H1 (cell line): Measurements from ENCODE around the gene NLN. TPM values are rescaled to one million over a fixed set of nuclear protein-coding genes. Genes with fewer than 3 reads are reported as not detected.

Experiments used
- CTCF ChIA-PET: fragments of 300-600 bp; sonication (Branson Sonifier 250); formaldehyde crosslinking; loops from one replicate; lab custom pipeline; 2021; ENCODE audit not compliant: partially characterized antibody; lab: Charles Lee
- POLR2A ChIA-PET: fragments of 300-600 bp; sonication (Branson Sonifier 250); formaldehyde crosslinking; loops from one replicate; lab custom pipeline; 2021; ENCODE audit warnings: inconsistent platforms; ENCODE audit not compliant: partially characterized antibody; lab: Charles Lee
- DNase-seq, 2 experiments: peaks; one replicate each; pipeline versions ENCODE4 v3.0.0 to v3.0.0-alpha.2; 2010 to 2022; ENCODE audit warnings: low spot score in 2 of 2, low read depth in 1 of 2, mixed read lengths in 1 of 2
- FAIRE-seq: peaks from 2 replicates; lab custom pipeline; 2011; peaks lifted over from hg19 to GRCh38; lab: Jason Lieb, UNC
- H2AFZ ChIP-seq: 2 replicates; pipeline ENCODE4 v1.8.1; 2012; ENCODE audit warnings: low read length, inconsistent platforms
- H2AK5ac ChIP-seq: 2 replicates; pipeline ENCODE4 v1.6.1; 2013; ENCODE audit warnings: low read depth, low read length
- H2BK120ac ChIP-seq: replicated peaks from 2 replicates; pipeline ENCODE3; 2013; ENCODE audit warnings: low read depth, low read length, inconsistent platforms
- H2BK12ac ChIP-seq: 2 replicates; pipeline ENCODE4 v1.6.1; 2013; ENCODE audit warnings: low read depth, low read length
- H2BK15ac ChIP-seq: 2 replicates; pipeline ENCODE4 v1.6.1; 2013; ENCODE audit warnings: low read length
- H2BK20ac ChIP-seq: 2 replicates; pipeline ENCODE4 v1.6.1; 2013; ENCODE audit warnings: low read length
- H2BK5ac ChIP-seq: 2 replicates; pipeline ENCODE4 v1.6.1; 2013; ENCODE audit warnings: low read depth, low read length
- H3K14ac ChIP-seq: 2 replicates; pipeline ENCODE4 v1.6.1; 2013; ENCODE audit warnings: inconsistent platforms; ENCODE audit not compliant: insufficient read length
- H3K18ac ChIP-seq: 2 replicates; pipeline ENCODE4 v1.6.1; 2013; ENCODE audit warnings: low read length; ENCODE audit errors: extremely low read depth
- H3K23ac ChIP-seq: 2 replicates; pipeline ENCODE4 v1.6.1; 2013; ENCODE audit warnings: inconsistent platforms; ENCODE audit not compliant: insufficient read length
- H3K23me2 ChIP-seq: 2 replicates; pipeline ENCODE4 v1.6.1; 2013; ENCODE audit warnings: low read depth, low read length
- H3K27ac ChIP-seq: 2 replicates; pipeline ENCODE4 v1.6.1; 2011; ENCODE audit warnings: low read depth, low read length, inconsistent platforms
- H3K27me3 ChIP-seq, 4 experiments: replicated peaks in 1 of 4; 1 replicate in 1 of 4; 2 replicates in 3 of 4; pipeline versions ENCODE4 v1.6.1 to v1.8.1; 2011 to 2013; ENCODE audit warnings: low read length in 3 of 4, mild to moderate bottlenecking in 3 of 4, inconsistent platforms in 2 of 4, mixed read lengths in 2 of 4, moderate library complexity in 1 of 4; ENCODE audit not compliant: control insufficient read depth in 3 of 4, insufficient read depth in 3 of 4; ENCODE audit errors: extremely low read depth in 1 of 4
- H3K36me3 ChIP-seq, 4 experiments: 2 replicates each; pipeline versions ENCODE4 v1.6.1 to v1.8.1; 2011 to 2013; ENCODE audit warnings: mild to moderate bottlenecking in 4 of 4, low read length in 3 of 4, moderate library complexity in 2 of 4, control low read depth in 1 of 4, inconsistent platforms in 1 of 4; ENCODE audit not compliant: insufficient read depth in 4 of 4, control insufficient read depth in 2 of 4
- H3K4ac ChIP-seq: replicated peaks from 2 replicates; pipeline ENCODE3; 2013; ENCODE audit warnings: low read length, low read depth, mixed read lengths, inconsistent platforms; ENCODE audit not compliant: insufficient read length
- H3K4me1 ChIP-seq, 4 experiments: replicated peaks in 1 of 4; 1 replicate in 1 of 4; 2 replicates in 3 of 4; pipeline versions ENCODE4 v1.6.1 to v1.8.1; 2011 to 2013; ENCODE audit warnings: low read length in 3 of 4, inconsistent platforms in 2 of 4, mixed read lengths in 1 of 4; ENCODE audit not compliant: insufficient read depth in 4 of 4, control insufficient read depth in 3 of 4
- H3K4me2 ChIP-seq, 2 experiments: 2 replicates each; pipeline versions ENCODE4 v1.6.1 to v1.8.1; 2011 to 2013; ENCODE audit warnings: low read depth in 2 of 2, low read length in 2 of 2, control low read depth in 1 of 2, inconsistent platforms in 1 of 2, mild to moderate bottlenecking in 1 of 2; ENCODE audit not compliant: insufficient read depth in 1 of 2
- H3K4me3 ChIP-seq, 4 experiments: fragments of 200-600, 300-600 bp in 1 of 4; sonication (generic), shearing (Covaris generic), sonication (Bioruptor Twin) in 1 of 4; 2 replicates each; pipeline versions ENCODE4 v1.5.1 to v1.8.1; 2011 to 2016; ENCODE audit warnings: low read length in 4 of 4, low read depth in 3 of 4, control low read depth in 2 of 4, inconsistent platforms in 2 of 4, mild to moderate bottlenecking in 2 of 4, mixed read lengths in 1 of 4, moderate library complexity in 1 of 4; ENCODE audit not compliant: insufficient read depth in 2 of 4; ENCODE audit errors: extremely low read depth in 1 of 4
- H3K56ac ChIP-seq: replicated peaks from 2 replicates; pipeline ENCODE3; 2013; ENCODE audit warnings: low read depth, mild to moderate bottlenecking, mixed read lengths, low read length, inconsistent platforms; ENCODE audit not compliant: insufficient read length
- H3K79me1 ChIP-seq: 2 replicates; pipeline ENCODE4 v1.6.1; 2013; ENCODE audit warnings: low read depth, low read length, control low read depth
- H3K79me2 ChIP-seq, 2 experiments: 2 replicates each; pipeline versions ENCODE4 v1.6.1 to v1.8.1; 2012 to 2013; ENCODE audit warnings: low read length in 2 of 2, mild to moderate bottlenecking in 2 of 2, inconsistent platforms in 1 of 2; ENCODE audit not compliant: insufficient read depth in 2 of 2, control insufficient read depth in 1 of 2
- H3K9ac ChIP-seq, 4 experiments: replicated peaks in 1 of 4; 1 replicate in 1 of 4; 2 replicates in 3 of 4; pipeline versions ENCODE4 v1.6.1 to v1.8.1; 2011 to 2013; ENCODE audit warnings: low read depth in 3 of 4, low read length in 3 of 4, control low read depth in 2 of 4, mild to moderate bottlenecking in 2 of 4, moderate library complexity in 2 of 4, inconsistent platforms in 1 of 4; ENCODE audit errors: extremely low read depth in 1 of 4
- H3K9me3 ChIP-seq, 2 experiments: 2 replicates each; pipeline versions ENCODE4 v1.6.1 to v1.8.1; 2012 to 2013; ENCODE audit warnings: mild to moderate bottlenecking in 2 of 2, moderate library complexity in 2 of 2, control low read depth in 1 of 2, inconsistent platforms in 1 of 2, low read depth in 1 of 2, low read length in 1 of 2, mixed read lengths in 1 of 2; ENCODE audit not compliant: insufficient read depth in 2 of 2
- H4K20me1 ChIP-seq, 2 experiments: replicated peaks in 1 of 2; 2 replicates each; pipeline versions ENCODE3 to v1.8.1; 2011 to 2013; ENCODE audit warnings: inconsistent platforms in 2 of 2, low read length in 2 of 2, mild to moderate bottlenecking in 1 of 2; ENCODE audit not compliant: insufficient read depth in 2 of 2, control insufficient read depth in 1 of 2
- H4K5ac ChIP-seq: 2 replicates; pipeline ENCODE4 v1.6.1; 2013; ENCODE audit warnings: low read length, low read depth, mixed read lengths, inconsistent platforms; ENCODE audit not compliant: insufficient read length
- H4K8ac ChIP-seq: 2 replicates; pipeline ENCODE4 v1.8.0; 2013; ENCODE audit warnings: mild to moderate bottlenecking, moderate library complexity, low read length, inconsistent platforms; ENCODE audit not compliant: insufficient read depth; ENCODE audit errors: extremely low read depth
- H4K91ac ChIP-seq: replicated peaks from 2 replicates; pipeline ENCODE3; 2013; ENCODE audit warnings: low read length, mixed read lengths, inconsistent platforms; ENCODE audit not compliant: insufficient read length
- ATF2 ChIP-seq: IDR thresholded peaks from 2 replicates; pipeline ENCODE4 v1.6.1; 2012; ENCODE audit warnings: low read length, inconsistent platforms
- ATF3 ChIP-seq: IDR thresholded peaks from 2 replicates; pipeline ENCODE4 v1.6.1; 2011; ENCODE audit warnings: low read depth, mild to moderate bottlenecking, low read length; ENCODE audit not compliant: insufficient read depth
- CBX5 ChIP-seq: fragments of 300-800, 300-1000 bp; sonication (generic); IDR thresholded peaks from 2 replicates; pipeline ENCODE4 v1.7.1; 2016; ENCODE audit warnings: antibody characterized with exemption, low read length, low read depth
- HDAC6 ChIP-seq: IDR thresholded peaks from one replicate; pipeline ENCODE4 v1.7.1; 2012; ENCODE audit warnings: low read depth, mild to moderate bottlenecking, inconsistent platforms, low read length, moderate library complexity
- JUND ChIP-seq: IDR thresholded peaks from 2 replicates; pipeline ENCODE4 v1.6.1; 2011; ENCODE audit warnings: mild to moderate bottlenecking, improper control_type of control experiment, low read length
- NANOG ChIP-seq: IDR thresholded peaks from 2 replicates; pipeline ENCODE4 v1.6.1; 2011; ENCODE audit warnings: low read length, low read depth, mild to moderate bottlenecking, inconsistent platforms; ENCODE audit not compliant: insufficient read depth, poor library complexity, severe bottlenecking
- PHF8 ChIP-seq: fragments of 200-600 bp; sonication (generic); conservative IDR thresholded peaks from 2 replicates; pipeline ENCODE4 v1.7.1; 2012; ENCODE audit warnings: low read depth, mild to moderate bottlenecking, inconsistent platforms, low read length, moderate library complexity
- SIN3A ChIP-seq, 2 experiments: IDR thresholded peaks in 1 of 2; conservative IDR thresholded peaks in 1 of 2; 2 replicates each; pipeline ENCODE4 v1.6.1; 2011 to 2012; ENCODE audit warnings: low read length in 2 of 2, improper control_type of control experiment in 1 of 2, low read depth in 1 of 2, mild to moderate bottlenecking in 1 of 2
- SRF ChIP-seq: IDR thresholded peaks from 2 replicates; pipeline ENCODE4 v1.6.1; 2011; ENCODE audit warnings: mild to moderate bottlenecking, low read depth, low read length, moderate library complexity
- WGBS, 2 experiments: shearing (Covaris generic) in 1 of 2; methylation state at CpG; one replicate each; pipeline versions ENCODE4 v1.1.6 to v1.1.7; 2013 to 2015; ENCODE audit warnings: low lambda C conversion rate in 2 of 2, mixed read lengths in 2 of 2, inconsistent platforms in 1 of 2, low coverage in 1 of 2, missing lambda C conversion rate in 1 of 2; ENCODE audit not compliant: insufficient replicate concordance in 2 of 2, insufficient coverage in 1 of 2, insufficient read length in 1 of 2; ENCODE audit errors: extremely low coverage in 1 of 2, missing lambda C conversion rate in 1 of 2; 5-methylcytosine and 5-hydroxymethylcytosine counted together
- polyA plus RNA-seq, 7 experiments: library from polyadenylated mRNA; depleted of rRNA in 3 of 7; stranded (reverse) in 5 of 7; unstranded in 2 of 7; fragments of >200 nt in 5 of 7; fragments of 200-250 nt in 2 of 7; gene quantifications; 1 replicate in 5 of 7; 2 replicates in 1 of 7; 4 replicates in 1 of 7; pipeline versions ENCODE4 v1.2.1 to v1.2.3, GENCODE V29; 2011 to 2013; ENCODE audit warnings: missing spikeins in 2 of 7, mixed read lengths in 2 of 7
- total RNA-seq: library from RNA; stranded (reverse); fragmentation: NEBNext Ultra II Directional; extraction: Animal tissue kit (Norgen Biotek cat#: 25700); gene quantifications from 2 replicates; pipeline ENCODE4 v1.2.1, GENCODE V29; 2021

Gene NLN
- total and polyA plus RNA-seq, 2 of the 8 experiments (the other 6 are each of a cell fraction or from before 2014, with no cell fraction given) = 46.7 to 192 TPM

GRCh38 chr5:65758546-65759144 lies 36.6 kb downstream of the NLN start:
- no peak overlapping the region for H3K4ac ChIP-seq
- H3K9ac ChIP-seq = no peak overlapping the region
- H3K4me1 ChIP-seq = no peaks in the 10 kb centered on the region
- WGBS, 2 experiments = 94% methylated on average over 4 of the region's 4 CpGs; no CpG with 5 or more reads in 1 of the 2 experiments
- no peak overlapping the region for H3K23ac ChIP-seq
- H3K79me2 ChIP-seq = peaks cover 0 to 56% of the 10 kb centered on the region in 2 experiments; a peak in 2 of 4 replicates
- H2BK5ac ChIP-seq = no peak overlapping the region
- no peak overlapping the region for H2BK120ac ChIP-seq
- no peak overlapping the region for H3K4me2 ChIP-seq
- CTCF ChIA-PET = interaction anchor here (0.9 to 1.8 kb wide), 2 partner anchors 9 to 15 kb away, joined by 4 to 7 read pairs; no protein-coding TSS in a partner anchor
- H3K23me2 ChIP-seq = no peaks in the 10 kb centered on the region
- H3K18ac ChIP-seq = no peak overlapping the region
- no peak overlapping the region for H3K4me3 ChIP-seq
- H4K20me1 ChIP-seq = peaks cover 2 to 3% of the 10 kb centered on the region in 2 experiments
- H2BK12ac ChIP-seq = no peak overlapping the region
- H2AK5ac ChIP-seq = no peak overlapping the region
- H4K8ac ChIP-seq = no peak overlapping the region
- no peaks in the 10 kb centered on the region; the same call in none of the 2 replicates for H3K79me1 ChIP-seq
- FAIRE-seq (no peak), DNase-seq (no peak)
- H3K9me3 ChIP-seq = no peaks in the 10 kb centered on the region
- H3K36me3 ChIP-seq = peaks cover 0 to 36% (median 22%) of the 10 kb centered on the region in 4 experiments; a peak in 7 of 8 replicates
- no peak overlapping the region for H2BK15ac ChIP-seq
- H2AFZ ChIP-seq = no peak overlapping the region
- H4K5ac ChIP-seq = no peak overlapping the region
- no peak overlapping the region for H3K14ac ChIP-seq
- POLR2A ChIA-PET = interaction anchor here (1.5 kb wide), 1 partner anchor 11 kb away, joined by 4 read pairs; no protein-coding TSS in a partner anchor
- H3K27ac ChIP-seq = no peak overlapping the region
- H3K27me3 ChIP-seq = no peaks in the 10 kb centered on the region
- H3K56ac ChIP-seq = no peak overlapping the region
- no peak overlapping the region for H2BK20ac ChIP-seq
- no peak overlapping the region for H4K91ac ChIP-seq
- TF ChIP-seq NANOG (no peak), ATF3 (no peak), SIN3A (conservative IDR thresholded peaks at IDR 0.05 in 1 of 2, IDR thresholded peaks at IDR 0.05 in 1 of 2; ENCODE audit: low read depth in 1 of 2, low read length in 2 of 2) (no peak), HDAC6 (no peak), JUND (no peak), ATF2 (no peak), PHF8 (no peak), CBX5 (no peak), SRF (no peak)
